IMR-90 (cell line): Measurements from ENCODE around the gene SLC38A7. TPM values are rescaled to one million over a fixed set of nuclear protein-coding genes. Genes with fewer than 3 reads are reported as not detected.
"Not testable (repeated sequence)": the region's sequence is repeated elsewhere in the genome, so short reads cannot be mapped to it uniquely, and the experiment has no call there.

Experiments
- ATAC-seq: fragments of 200-7000 bp; cut with Tn5 transposase; 2 replicates; pipeline ENCODE4 v1.9.1; 2020; ENCODE audit warnings: low read depth, mild to moderate bottlenecking, moderate library complexity
- BruUV-seq: library from RNA; stranded (reverse); fragments of 400-500 nt; replicated peaks from 2 replicates; lab custom pipeline; 2021; lab: Mats Ljungman, UMichigan
- CTCF ChIA-PET: fragments of 300-600 bp; formaldehyde crosslinking; extraction: SDS; loops from one replicate; lab custom pipeline; 2021; ENCODE audit warnings: antibody characterized with exemption; lab: Yijun Ruan, JAX
- POLR2A ChIA-PET: fragments of 300-600 bp; sonication (Branson Sonifier 250); formaldehyde crosslinking; loops from one replicate; lab custom pipeline; 2022; ENCODE audit warnings: antibody characterized with exemption; ENCODE audit not compliant: unreplicated experiment; lab: Charles Lee
- DNase-seq: peaks from one replicate; pipeline ENCODE4 v3.0.0; 2013
- H2AFZ ChIP-seq: replicated peaks from 2 replicates; pipeline ENCODE3; 2013; ENCODE audit warnings: low read length, mild to moderate bottlenecking; ENCODE audit not compliant: poor library complexity
- H2AK5ac ChIP-seq: 2 replicates; pipeline ENCODE4 v1.6.1; 2013; ENCODE audit warnings: low read depth, low read length, inconsistent platforms
- H2AK9ac ChIP-seq: replicated peaks from 2 replicates; pipeline ENCODE3; 2013; ENCODE audit warnings: mild to moderate bottlenecking, low read depth, low read length, moderate library complexity; ENCODE audit not compliant: poor library complexity
- H2BK120ac ChIP-seq: 2 replicates; pipeline ENCODE4 v1.6.1; 2013; ENCODE audit warnings: low read depth, low read length, inconsistent platforms
- H2BK15ac ChIP-seq: 3 replicates; pipeline ENCODE4 v1.6.1; 2013; ENCODE audit warnings: low read depth, low read length, inconsistent platforms
- H2BK20ac ChIP-seq: 2 replicates; pipeline ENCODE4 v1.6.1; 2013; ENCODE audit warnings: low read depth, mild to moderate bottlenecking, inconsistent platforms, low read length, moderate library complexity
- H2BK5ac ChIP-seq: 2 replicates; pipeline ENCODE4 v1.6.1; 2013; ENCODE audit warnings: mild to moderate bottlenecking, low read depth, low read length, inconsistent platforms; ENCODE audit not compliant: poor library complexity, severe bottlenecking
- H3K14ac ChIP-seq: replicated peaks from 2 replicates; pipeline ENCODE4 v1.6.1; 2013; ENCODE audit warnings: low read depth, low read length, inconsistent platforms
- H3K18ac ChIP-seq: 2 replicates; pipeline ENCODE4 v1.6.1; 2013; ENCODE audit warnings: low read depth, low read length, control low read depth
- H3K23ac ChIP-seq: 2 replicates; pipeline ENCODE4 v1.6.1; 2013; ENCODE audit warnings: low read depth, low read length, inconsistent platforms
- H3K27ac ChIP-seq: 2 replicates; pipeline ENCODE4 v1.5.1; 2013; ENCODE audit warnings: mild to moderate bottlenecking, control low read depth, low read length; ENCODE audit not compliant: insufficient read depth
- H3K27me3 ChIP-seq: 2 replicates; pipeline ENCODE4 v1.6.1; 2013; ENCODE audit warnings: low read length; ENCODE audit not compliant: control insufficient read depth, insufficient read depth
- H3K36me3 ChIP-seq: 2 replicates; pipeline ENCODE4 v1.6.1; 2013; ENCODE audit warnings: low read length, mixed read lengths; ENCODE audit not compliant: control insufficient read depth, insufficient read depth
- H3K4ac ChIP-seq: 2 replicates; pipeline ENCODE4 v1.6.1; 2013; ENCODE audit warnings: low read depth, low read length, inconsistent platforms
- H3K4me1 ChIP-seq: 2 replicates; pipeline ENCODE4 v1.6.1; 2013; ENCODE audit warnings: low read length, mixed read lengths; ENCODE audit not compliant: control insufficient read depth, insufficient read depth
- H3K4me2 ChIP-seq: 2 replicates; pipeline ENCODE4 v1.6.1; 2013; ENCODE audit warnings: low read depth, mild to moderate bottlenecking, control low read depth, low read length, moderate library complexity
- H3K4me3 ChIP-seq: 2 replicates; pipeline ENCODE4 v1.5.1; 2013; ENCODE audit warnings: low read depth, mild to moderate bottlenecking, control low read depth, low read length, moderate library complexity; ENCODE audit not compliant: insufficient read depth
- H3K56ac ChIP-seq: 2 replicates; pipeline ENCODE4 v1.6.1; 2013; ENCODE audit warnings: low read length, inconsistent platforms; ENCODE audit not compliant: insufficient read depth; ENCODE audit errors: extremely low read depth
- H3K79me1 ChIP-seq, 2 experiments: 2 replicates each; pipeline ENCODE4 v1.6.1; 2013; ENCODE audit warnings: low read length in 2 of 2, inconsistent platforms in 1 of 2, low read depth in 1 of 2
- H3K9ac ChIP-seq: 2 replicates; pipeline ENCODE4 v1.6.1; 2013; ENCODE audit warnings: low read depth, low read length, control low read depth
- H3K9me1 ChIP-seq: 2 replicates; pipeline ENCODE4 v1.6.1; 2013; ENCODE audit warnings: low read length, inconsistent platforms; ENCODE audit not compliant: insufficient read depth
- H3K9me3 ChIP-seq: 2 replicates; pipeline ENCODE4 v1.6.1; 2013; ENCODE audit warnings: low read length; ENCODE audit not compliant: control insufficient read depth, insufficient read depth
- H4K20me1 ChIP-seq: 2 replicates; pipeline ENCODE4 v1.6.1; 2013; ENCODE audit warnings: low read length, inconsistent platforms; ENCODE audit not compliant: insufficient read depth
- H4K5ac ChIP-seq: 2 replicates; pipeline ENCODE4 v1.6.1; 2013; ENCODE audit warnings: mild to moderate bottlenecking, low read depth, low read length, control low read depth
- H4K8ac ChIP-seq, 2 experiments: 2 replicates each; pipeline ENCODE4 v1.6.1; 2013; ENCODE audit warnings: low read depth in 2 of 2, low read length in 2 of 2, control low read depth in 1 of 2, inconsistent platforms in 1 of 2
- H4K91ac ChIP-seq: 2 replicates; pipeline ENCODE4 v1.6.1; 2013; ENCODE audit warnings: low read depth, low read length, inconsistent platforms; ENCODE audit not compliant: insufficient read depth
- CHD1 ChIP-seq: IDR thresholded peaks from 2 replicates; pipeline ENCODE4 v1.6.1; 2012; ENCODE audit warnings: low read depth, low read length, improper control_type of control experiment
- FOS ChIP-seq: fragments of 150-350 bp; IDR thresholded peaks from 2 replicates; pipeline ENCODE4 v1.6.1; 2016; ENCODE audit warnings: low read depth, low read length
- POLR2A ChIP-seq: IDR thresholded peaks from 2 replicates; pipeline ENCODE4 v1.6.1; 2012; ENCODE audit warnings: mild to moderate bottlenecking, low read depth, low read length
- RAD21 ChIP-seq: IDR thresholded peaks from 2 replicates; pipeline ENCODE4 v1.6.1; 2012; ENCODE audit warnings: low read length, improper control_type of control experiment
- WGBS, 2 experiments: methylation state at CpG; one replicate each; pipeline versions ENCODE4 v1.1.5 to v1.1.7; 2013; ENCODE audit warnings: missing lambda C conversion rate in 2 of 2; ENCODE audit not compliant: insufficient read length in 1 of 2; ENCODE audit errors: extremely low coverage in 2 of 2; 5-methylcytosine and 5-hydroxymethylcytosine counted together
- dilution Hi-C: fragments of 300-500 bp; cut with HindIII; formaldehyde crosslinking; loops from one replicate; pipeline ENCODE4 v1.14.3; 2018; ENCODE audit warnings: low sequenced_read_pairs; ENCODE audit not compliant: unreplicated experiment
- in situ Hi-C: fragments of 300-500 bp; cut with MboI; formaldehyde crosslinking; loops from 3 replicates; pipeline ENCODE4 v1.14.3; 2019; ENCODE audit warnings: low sequenced_read_pairs, inconsistent platforms, mixed read lengths
- intact Hi-C: fragments of 100-400 bp; cut with micrococcal nuclease; formaldehyde crosslinking; loops from 2 replicates; pipeline ENCODE4 v1.10.0; 2022
- polyA plus RNA-seq, 3 experiments: library from polyadenylated mRNA; depleted of rRNA; stranded (reverse); fragments of >200 nt; gene quantifications; 2 replicates each; pipeline ENCODE4 v1.2.3, GENCODE V29; 2012; ENCODE audit warnings: low replicate concordance in 1 of 3
- total RNA-seq: library from RNA; depleted of rRNA; stranded (reverse); fragments of >200 nt; gene quantifications from 2 replicates; pipeline ENCODE4 v1.2.3, GENCODE V29; 2012

SLC38A7 gene
- total and polyA plus RNA-seq, 2 of the 4 experiments (the other 2 are of a cell fraction): 14.7 to 16.4 TPM

GRCh38 chr16:58638148-58639036, 46.2 kb downstream of the SLC38A7 start (continued):
- TF ChIP-seq RAD21 (peak; percentile 66), CHD1 (no peak), POLR2A (no peak), FOS (peak; percentile 67; the same call in 1 of the 2 replicates)

GRCh38 chr16:58637021-58637420, 47.5 kb downstream of the SLC38A7 start:
- H3K4me3 ChIP-seq, H2BK15ac ChIP-seq, H3K14ac ChIP-seq, H2BK5ac ChIP-seq, H3K23ac ChIP-seq, H3K27me3 ChIP-seq, DNase-seq, H3K27ac ChIP-seq, H3K9me3 ChIP-seq, H3K18ac ChIP-seq, POLR2A ChIA-PET, H2AK9ac ChIP-seq, H3K9me1 ChIP-seq, H4K8ac ChIP-seq, H3K9ac ChIP-seq, ATAC-seq, H4K20me1 ChIP-seq, H2AK5ac ChIP-seq, H3K4ac ChIP-seq, H3K4me2 ChIP-seq, H4K91ac ChIP-seq, in situ Hi-C loops, H2BK120ac ChIP-seq, H2AFZ ChIP-seq, H3K4me1 ChIP-seq, H3K56ac ChIP-seq, dilution Hi-C loops, H4K5ac ChIP-seq, H2BK20ac ChIP-seq, H3K79me1 ChIP-seq, BruUV-seq, H3K36me3 ChIP-seq: not testable (repeated sequence)
- CTCF ChIA-PET: interaction anchor here (0.6 kb wide), 1 partner anchor 15 kb away, joined by 5 read pairs; no protein-coding TSS in a partner anchor
- intact Hi-C loops: loop anchor here (10.0 kb wide), 1 partner anchor 302 kb away; no protein-coding TSS in a partner anchor
- WGBS, 2 experiments: no CpG with 5 or more reads among the region's 6 CpGs
